ENCODE results near the gene DDB1. TPM values are rescaled to one million over a fixed set of nuclear protein-coding genes. Genes with fewer than 3 reads are reported as not detected.

DDB1 gene
- total and polyA plus RNA-seq, 4 donors, result 44.2 to 148 (median 107) TPM

DNA sequence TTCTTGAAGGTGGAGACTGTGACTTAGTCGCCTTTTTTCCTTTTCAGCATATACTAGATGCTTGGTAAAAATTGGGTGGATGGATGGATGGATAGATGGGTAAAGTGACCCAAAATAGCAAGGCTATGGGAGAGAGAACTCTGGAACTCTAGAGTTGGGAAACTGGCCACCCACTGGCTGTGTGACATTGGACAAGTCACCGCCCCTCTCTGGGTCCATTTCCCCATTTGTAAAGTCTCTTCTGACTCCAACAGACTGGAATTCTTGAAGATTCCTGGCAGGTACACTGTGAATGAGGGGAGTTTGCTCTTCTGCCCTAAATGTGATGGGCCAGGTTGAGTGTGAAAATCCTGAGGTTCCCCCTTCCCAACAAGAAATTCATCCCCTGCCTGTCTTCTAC, 8.1 kb upstream of the DDB1 start:
- H3K4me1 ChIP-seq (ENCODE audit: control insufficient read depth in 1 of 2, insufficient read depth in 2 of 2, low read length in 2 of 2), result no peaks in the 10 kb centered on the region
- WGBS, 2 donors, result 97% methylated on average over 2 of the region's 2 CpGs
- no peaks in the 10 kb centered on the region for H3K36me3 ChIP-seq (ENCODE audit: control insufficient read depth in 1 of 2, insufficient read depth in 2 of 2, low read length in 1 of 2)

GRCh38 chr11:61339490-61339878, 6.6 kb upstream of the DDB1 start:
- Histone ChIP-seq H3K27me3 (ENCODE audit: control insufficient read depth in 1 of 2, insufficient read depth in 2 of 2, low read length in 1 of 2) (no peaks in the 10 kb centered on the region), H3K4me3 (ENCODE audit: low read length in 2 of 2) (no peak overlapping the region), H3K9me3 (ENCODE audit: control insufficient read depth, low read length) (no peaks in the 10 kb centered on the region), H3K27ac (ENCODE audit: low read depth in 1 of 2, low read length in 2 of 2) (no peak overlapping the region), H3K36me3 (ENCODE audit: control insufficient read depth in 1 of 2, insufficient read depth in 2 of 2, low read length in 1 of 2) (no peaks in the 10 kb centered on the region), H3K4me1 (ENCODE audit: control insufficient read depth in 1 of 2, insufficient read depth in 2 of 2, low read length in 2 of 2) (no peaks in the 10 kb centered on the region)
- WGBS, 2 donors, result 90 to 92% methylated on average over 4 of the region's 4 CpGs
- intact Hi-C loops (cut with DNase I), result no loop called here
- no peak for ATAC-seq (ENCODE audit: low FRiP score)
- DNase-seq, result peak in 1 of 2 donors; percentile 27

More for the DNA sequence above, 8.1 kb upstream of the DDB1 start:
- ATAC-seq (ENCODE audit: low FRiP score), result no peak
- intact Hi-C loops (cut with DNase I), result no loop called here
- no peaks in the 10 kb centered on the region for H3K27me3 ChIP-seq (ENCODE audit: control insufficient read depth in 1 of 2, insufficient read depth in 2 of 2, low read length in 1 of 2)
- no peaks in the 10 kb centered on the region for H3K9me3 ChIP-seq (ENCODE audit: control insufficient read depth, low read length)
- H3K4me3 ChIP-seq (ENCODE audit: low read length in 2 of 2), result no peak overlapping the region
- H3K27ac ChIP-seq (ENCODE audit: low read depth in 1 of 2, low read length in 2 of 2), result no peak overlapping the region
- peak in 1 of 2 donors; percentile 2 for DNase-seq

GRCh38 chr11:61338783-61339489, 6.0 kb upstream of the DDB1 start:
- ATAC-seq (ENCODE audit: low FRiP score) (no peak), DNase-seq (peak in 1 of 2 donors; percentile 71)
- WGBS, 2 donors, result 91 to 95% methylated on average over 25 to 26 of the region's 26 CpGs
- Histone ChIP-seq H3K9me3 (ENCODE audit: control insufficient read depth, low read length) (no peaks in the 10 kb centered on the region), H3K27ac (ENCODE audit: low read depth in 1 of 2, low read length in 2 of 2) (no peak overlapping the region), H3K36me3 (ENCODE audit: control insufficient read depth in 1 of 2, insufficient read depth in 2 of 2, low read length in 1 of 2) (no peaks in the 10 kb centered on the region), H3K4me1 (ENCODE audit: control insufficient read depth in 1 of 2, insufficient read depth in 2 of 2, low read length in 2 of 2) (no peaks in the 10 kb centered on the region), H3K4me3 (ENCODE audit: low read length in 2 of 2) (no peak overlapping the region), H3K27me3 (ENCODE audit: control insufficient read depth in 1 of 2, insufficient read depth in 2 of 2, low read length in 1 of 2) (no peaks in the 10 kb centered on the region)
- intact Hi-C loops (cut with DNase I), result no loop called here

DNA sequence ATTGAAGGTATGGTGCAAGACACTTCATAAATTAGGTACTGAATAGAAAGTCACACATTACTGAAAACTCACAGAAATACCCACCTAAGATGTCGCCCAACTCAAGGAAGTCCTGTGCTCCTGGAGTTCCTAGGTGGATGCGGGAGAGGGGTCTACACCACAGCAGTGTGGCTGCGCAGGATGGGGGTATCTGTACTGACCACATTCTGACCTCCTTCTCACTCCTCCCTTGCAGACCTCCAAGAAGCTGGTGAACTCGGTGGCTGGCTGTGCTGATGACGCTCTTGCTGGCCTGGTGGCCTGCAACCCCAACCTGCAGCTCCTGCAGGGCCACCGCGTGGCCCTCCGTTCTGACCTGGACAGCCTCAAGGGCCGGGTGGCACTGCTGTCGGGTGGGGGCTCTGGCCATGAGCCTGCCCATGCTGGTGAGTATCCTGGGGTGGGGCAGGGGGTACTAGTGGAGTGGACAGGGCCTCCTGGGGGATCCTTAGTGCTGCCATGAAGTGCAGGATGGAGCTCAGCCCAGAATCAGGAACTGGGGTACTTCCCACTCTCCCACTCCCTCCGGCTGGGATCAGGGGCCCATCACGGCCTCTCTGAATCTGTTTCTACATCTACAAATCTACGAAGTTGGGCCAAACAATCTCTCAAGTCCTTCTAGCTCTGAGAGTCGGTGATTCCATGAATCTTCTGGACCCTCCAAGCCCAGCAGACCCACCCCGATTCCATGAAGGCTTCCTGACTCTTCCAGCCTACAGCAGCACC, 5.0 kb upstream of the DDB1 start:
- DNase-seq (peak in 1 of 2 donors; percentile 63), ATAC-seq (ENCODE audit: low FRiP score) (no peak)
- WGBS, 2 donors, result 90 to 94% methylated on average over 15 of the region's 15 CpGs
- Histone ChIP-seq H3K9me3 (ENCODE audit: control insufficient read depth, low read length) (no peaks in the 10 kb centered on the region), H3K27ac (ENCODE audit: low read depth in 1 of 2, low read length in 2 of 2) (no peak overlapping the region), H3K27me3 (ENCODE audit: control insufficient read depth in 1 of 2, insufficient read depth in 2 of 2, low read length in 1 of 2) (no peaks in the 10 kb centered on the region), H3K4me1 (ENCODE audit: control insufficient read depth in 1 of 2, insufficient read depth in 2 of 2, low read length in 2 of 2) (no peaks in the 10 kb centered on the region), H3K4me3 (ENCODE audit: low read length in 2 of 2) (no peak overlapping the region), H3K36me3 (ENCODE audit: control insufficient read depth in 1 of 2, insufficient read depth in 2 of 2, low read length in 1 of 2) (no peaks in the 10 kb centered on the region)
- intact Hi-C loops (cut with DNase I), result loop anchor here in 1 of 2 donors (2.0 kb wide), 1 partner anchor 47 kb away; no protein-coding TSS in a partner anchor

DNA sequence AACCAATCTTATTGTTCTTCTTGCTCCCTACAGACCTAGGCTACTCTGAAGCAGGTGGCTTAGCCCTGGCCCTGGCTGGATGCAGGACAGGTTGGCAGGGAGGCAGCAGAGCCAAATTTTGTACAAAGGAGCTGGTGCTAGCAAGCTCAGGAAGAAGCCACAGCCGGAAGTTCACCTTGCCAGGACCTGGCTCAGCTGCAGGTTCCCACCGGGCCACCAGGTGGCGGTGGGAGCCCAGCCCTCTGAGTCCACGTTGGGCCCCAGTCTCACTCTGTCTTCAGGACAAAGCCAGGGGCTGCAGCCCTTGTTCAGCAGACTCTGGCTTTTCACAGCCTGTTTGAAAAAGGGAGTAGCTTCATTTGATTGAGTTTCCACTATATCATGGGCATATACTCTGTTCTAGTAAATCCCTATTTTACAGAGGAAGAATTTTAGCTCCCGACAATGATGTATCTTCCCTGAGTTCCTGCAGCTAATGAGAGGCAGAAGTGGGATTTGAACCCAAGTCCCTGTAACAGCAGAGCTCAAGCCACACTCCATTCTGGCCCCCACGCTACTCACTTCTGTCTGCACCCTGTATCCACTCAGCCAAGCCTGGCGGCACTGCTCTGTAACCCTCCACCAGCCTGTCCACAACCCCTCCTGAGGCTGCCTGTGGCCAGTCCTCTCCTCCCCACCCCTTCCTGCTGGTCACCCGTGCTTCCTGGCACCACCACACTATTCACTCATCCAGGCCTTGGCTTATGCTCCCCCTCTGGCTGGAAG, 3.4 kb upstream of the DDB1 start:
- intact Hi-C loops (cut with DNase I), result loop anchor here in 1 of 2 donors (2.0 kb wide), 1 partner anchor 48 kb away; no protein-coding TSS in a partner anchor
- Histone ChIP-seq H3K4me3 (ENCODE audit: low read length in 2 of 2) (no peak overlapping the region), H3K4me1 (ENCODE audit: control insufficient read depth in 1 of 2, insufficient read depth in 2 of 2, low read length in 2 of 2) (peaks cover 0 to 2% of the 10 kb centered on the region in 2 donors), H3K36me3 (ENCODE audit: control insufficient read depth in 1 of 2, insufficient read depth in 2 of 2, low read length in 1 of 2) (no peaks in the 10 kb centered on the region), H3K9me3 (ENCODE audit: control insufficient read depth, low read length) (no peaks in the 10 kb centered on the region), H3K27me3 (ENCODE audit: control insufficient read depth in 1 of 2, insufficient read depth in 2 of 2, low read length in 1 of 2) (no peaks in the 10 kb centered on the region), H3K27ac (ENCODE audit: low read depth in 1 of 2, low read length in 2 of 2) (no peak overlapping the region)
- DNase-seq (peak; percentile 84 to 91), ATAC-seq (ENCODE audit: low FRiP score) (peak; percentile 84)
- WGBS, 2 donors, result 30 to 33% methylated on average over 8 of the region's 8 CpGs

GRCh38 chr11:61335355-61335710, 2.4 kb upstream of the DDB1 start:
- Histone ChIP-seq H3K27ac (ENCODE audit: low read depth in 1 of 2, low read length in 2 of 2) (no peak overlapping the region), H3K4me1 (ENCODE audit: control insufficient read depth in 1 of 2, insufficient read depth in 2 of 2, low read length in 2 of 2) (peaks cover 0 to 4% of the 10 kb centered on the region in 2 donors)
- 67 to 69% methylated on average over 1 of the region's 1 CpG for WGBS, 2 donors

DNA sequence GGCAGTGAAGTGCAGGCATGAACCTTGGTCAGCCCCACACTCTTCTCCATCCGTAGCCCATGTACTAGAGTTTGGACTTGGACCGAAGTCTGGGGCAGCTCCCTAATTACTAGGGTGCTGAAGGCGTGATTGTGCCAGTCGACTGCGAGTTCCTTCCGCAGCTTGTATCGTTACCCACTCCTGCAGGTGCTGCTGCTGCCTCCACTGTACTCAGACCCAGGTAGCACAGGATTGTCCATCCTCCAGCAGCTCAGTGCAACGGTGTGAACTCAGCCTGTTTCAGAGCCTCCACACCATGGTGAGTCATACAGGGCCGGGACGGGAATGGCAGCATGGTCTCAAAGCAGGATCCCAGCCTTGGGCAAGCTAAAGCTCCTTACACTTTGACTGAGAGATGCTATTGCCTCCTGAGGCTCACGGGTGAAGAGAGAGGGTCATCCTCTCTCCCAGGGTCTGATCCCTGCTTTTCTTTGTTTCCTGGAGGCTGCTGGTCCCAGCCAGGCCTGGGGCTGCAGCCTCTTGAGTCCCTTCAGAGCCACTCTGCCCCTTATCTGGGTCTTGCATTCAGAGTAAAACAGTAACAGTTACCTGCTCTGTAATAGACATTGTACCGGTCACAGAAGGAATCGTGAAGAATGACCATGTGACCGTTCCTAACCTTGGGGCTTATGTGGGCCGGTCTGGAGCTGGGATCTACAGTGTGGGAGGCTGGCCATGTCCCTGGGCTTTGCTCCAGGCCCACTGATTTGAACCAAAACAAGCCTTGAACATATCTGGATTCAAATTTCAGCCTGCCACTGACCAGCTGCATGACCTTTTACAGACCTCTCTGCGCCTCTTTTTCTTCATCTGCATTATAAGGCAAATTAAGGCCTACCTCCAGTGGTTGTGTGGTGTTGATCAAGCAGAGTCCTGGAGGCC, 1.8 kb upstream of the DDB1 start:
- Histone ChIP-seq H3K9me3 (ENCODE audit: control insufficient read depth, low read length) (no peaks in the 10 kb centered on the region), H3K27ac (ENCODE audit: low read depth in 1 of 2, low read length in 2 of 2) (no peak overlapping the region), H3K4me1 (ENCODE audit: control insufficient read depth in 1 of 2, insufficient read depth in 2 of 2, low read length in 2 of 2) (peaks cover 0 to 4% of the 10 kb centered on the region in 2 donors), H3K36me3 (ENCODE audit: control insufficient read depth in 1 of 2, insufficient read depth in 2 of 2, low read length in 1 of 2) (no peaks in the 10 kb centered on the region), H3K27me3 (ENCODE audit: control insufficient read depth in 1 of 2, insufficient read depth in 2 of 2, low read length in 1 of 2) (no peaks in the 10 kb centered on the region), H3K4me3 (ENCODE audit: low read length in 2 of 2) (no peak overlapping the region)
- intact Hi-C loops (cut with DNase I), result loop anchor here in 1 of 2 donors (1.0 kb wide), 1 partner anchor 51 kb away; no protein-coding TSS in a partner anchor
- DNase-seq, result peak in 1 of 2 donors; percentile 62
- 81 to 82% methylated on average over 16 of the region's 16 CpGs for WGBS, 2 donors
- no peak for ATAC-seq (ENCODE audit: low FRiP score)

More at GRCh38 chr11:61335355-61335710, 2.4 kb upstream of the DDB1 start:
- H3K4me3 ChIP-seq (ENCODE audit: low read length in 2 of 2), result no peak overlapping the region
- intact Hi-C loops (cut with DNase I), result loop anchor here in 1 of 2 donors (1.0 kb wide), 1 partner anchor 50 kb away; no protein-coding TSS in a partner anchor
- H3K27me3 ChIP-seq (ENCODE audit: control insufficient read depth in 1 of 2, insufficient read depth in 2 of 2, low read length in 1 of 2), result no peaks in the 10 kb centered on the region
- peak in 1 of 2 donors; percentile 22 for DNase-seq
- H3K36me3 ChIP-seq (ENCODE audit: control insufficient read depth in 1 of 2, insufficient read depth in 2 of 2, low read length in 1 of 2), result no peaks in the 10 kb centered on the region
- no peaks in the 10 kb centered on the region for H3K9me3 ChIP-seq (ENCODE audit: control insufficient read depth, low read length)
- ATAC-seq (ENCODE audit: low FRiP score), result no peak

Data from aorta (tissue), 5 donors.